Thoracic aorta (tissue), 2 donors: ENCODE results near the gene LAMB1. TPM values are rescaled to one million over a fixed set of nuclear protein-coding genes. Genes with fewer than 3 reads are reported as not detected.

ENCODE experiments used
- ATAC-seq: fragments of 150-250 bp; one replicate; pipeline ENCODE4 v1.8.0; 2017; ENCODE audit warnings: low read depth; ENCODE audit not compliant: insufficient number of reproducible peaks, low FRiP score
- DNase-seq: peaks from one replicate; pipeline ENCODE4 v3.0.0-alpha.2; 2020; ENCODE audit warnings: low spot score
- H3K27ac ChIP-seq, 2 donors: fragments of 200-600 bp; sonication (generic); 1 replicate in 1 of 2; 2 replicates in 1 of 2; pipeline ENCODE4 v1.5.1; 2016; ENCODE audit warnings: mild to moderate bottlenecking in 2 of 2, moderate library complexity in 2 of 2
- H3K27me3 ChIP-seq: fragments of 200-600 bp; sonication (generic); replicated peaks from 2 replicates; pipeline ENCODE4 v1.6.0; 2016; ENCODE audit warnings: mild to moderate bottlenecking; ENCODE audit not compliant: insufficient read depth
- H3K36me3 ChIP-seq: fragments of 200-600 bp; sonication (generic); one replicate; pipeline ENCODE4 v1.5.1; 2016
- H3K4me1 ChIP-seq, 2 donors: fragments of 200-600 bp; sonication (generic); 1 replicate in 1 of 2; 2 replicates in 1 of 2; pipeline versions ENCODE4 v1.5.1 to v1.6.0; 2016; ENCODE audit warnings: low read depth in 2 of 2, mild to moderate bottlenecking in 1 of 2; ENCODE audit not compliant: control insufficient read depth in 1 of 2
- H3K4me3 ChIP-seq: fragments of 200-600 bp; sonication (generic); 2 replicates; pipeline ENCODE4 v1.5.1; 2016; ENCODE audit warnings: mild to moderate bottlenecking
- H3K9me3 ChIP-seq: fragments of 200-600 bp; sonication (generic); 2 replicates; pipeline ENCODE4 v1.5.1; 2016
- total RNA-seq, 2 donors: library from RNA; depleted of rRNA; stranded (reverse); fragments of >200 nt; gene quantifications; one replicate each; pipeline versions ENCODE4 v1.1.0 to v1.2.3, GENCODE V29; 2016
- TF ChIP-seq, protein P1 (sequence below): fragments of 200-600 bp; sonication (generic); IDR thresholded peaks from one replicate; pipeline ENCODE4 v1.5.1; 2019; ENCODE audit warnings: antibody characterized with exemption

Gene LAMB1
- total RNA-seq, 2 donors from 2014 or later, result 144 to 296 TPM

- no peak for ATAC-seq
- Histone ChIP-seq H3K4me3 (no peak overlapping the region), H3K27me3 (no peaks in the 10 kb centered on the region), H3K27ac (no peak overlapping the region), H3K4me1 (peaks cover 17 to 34% of the 10 kb centered on the region in 2 donors), H3K9me3 (no peaks in the 10 kb centered on the region), H3K36me3 (peaks cover 7% of the 10 kb centered on the region)
- no peak for DNase-seq
- TF ChIP-seq, protein P1, sequence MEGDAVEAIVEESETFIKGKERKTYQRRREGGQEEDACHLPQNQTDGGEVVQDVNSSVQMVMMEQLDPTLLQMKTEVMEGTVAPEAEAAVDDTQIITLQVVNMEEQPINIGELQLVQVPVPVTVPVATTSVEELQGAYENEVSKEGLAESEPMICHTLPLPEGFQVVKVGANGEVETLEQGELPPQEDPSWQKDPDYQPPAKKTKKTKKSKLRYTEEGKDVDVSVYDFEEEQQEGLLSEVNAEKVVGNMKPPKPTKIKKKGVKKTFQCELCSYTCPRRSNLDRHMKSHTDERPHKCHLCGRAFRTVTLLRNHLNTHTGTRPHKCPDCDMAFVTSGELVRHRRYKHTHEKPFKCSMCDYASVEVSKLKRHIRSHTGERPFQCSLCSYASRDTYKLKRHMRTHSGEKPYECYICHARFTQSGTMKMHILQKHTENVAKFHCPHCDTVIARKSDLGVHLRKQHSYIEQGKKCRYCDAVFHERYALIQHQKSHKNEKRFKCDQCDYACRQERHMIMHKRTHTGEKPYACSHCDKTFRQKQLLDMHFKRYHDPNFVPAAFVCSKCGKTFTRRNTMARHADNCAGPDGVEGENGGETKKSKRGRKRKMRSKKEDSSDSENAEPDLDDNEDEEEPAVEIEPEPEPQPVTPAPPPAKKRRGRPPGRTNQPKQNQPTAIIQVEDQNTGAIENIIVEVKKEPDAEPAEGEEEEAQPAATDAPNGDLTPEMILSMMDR, result no peak
These were observed 66.6 kb downstream of the LAMB1 start for GRCh38 chr7:107936312-107936711.

DNA sequence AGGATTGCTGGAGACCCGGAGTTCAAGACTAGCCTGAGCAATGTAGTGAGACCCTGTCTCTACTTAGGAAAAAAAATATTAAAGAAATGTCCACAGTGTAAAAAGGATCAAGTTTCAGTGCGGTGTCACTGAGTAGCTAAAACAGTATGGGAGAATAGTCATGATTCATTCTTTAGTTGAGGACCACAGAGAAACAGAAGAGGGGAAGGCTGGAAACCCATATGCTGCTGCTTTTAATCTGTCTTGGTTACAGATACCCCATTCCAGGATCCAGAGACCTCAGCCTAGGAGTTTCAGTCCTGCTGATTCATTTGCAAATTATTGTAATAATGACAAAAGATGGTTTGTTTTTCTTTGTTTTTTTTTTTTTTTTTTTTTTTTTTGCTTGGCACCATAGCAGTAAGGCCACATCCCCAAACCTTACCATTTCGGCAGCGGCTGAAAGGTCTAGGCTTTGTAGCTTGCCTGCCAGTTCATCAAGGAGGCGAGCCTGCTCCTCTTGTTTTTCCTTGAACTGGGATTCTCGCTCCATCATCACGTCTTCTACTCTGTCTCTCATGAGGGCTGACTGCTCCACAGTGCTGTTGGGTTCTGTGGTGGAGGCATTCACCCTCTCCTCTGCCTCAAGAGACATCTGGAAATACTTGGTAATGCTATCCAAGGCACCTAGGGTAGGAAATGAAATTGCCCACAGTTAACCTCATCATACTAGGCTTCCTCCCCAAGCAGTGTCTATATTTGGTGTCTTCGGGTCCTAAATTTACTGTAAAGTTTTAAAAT, 67.8 kb downstream of the LAMB1 start:
- peaks cover 12% of the 10 kb centered on the region for H3K36me3 ChIP-seq

DNA sequence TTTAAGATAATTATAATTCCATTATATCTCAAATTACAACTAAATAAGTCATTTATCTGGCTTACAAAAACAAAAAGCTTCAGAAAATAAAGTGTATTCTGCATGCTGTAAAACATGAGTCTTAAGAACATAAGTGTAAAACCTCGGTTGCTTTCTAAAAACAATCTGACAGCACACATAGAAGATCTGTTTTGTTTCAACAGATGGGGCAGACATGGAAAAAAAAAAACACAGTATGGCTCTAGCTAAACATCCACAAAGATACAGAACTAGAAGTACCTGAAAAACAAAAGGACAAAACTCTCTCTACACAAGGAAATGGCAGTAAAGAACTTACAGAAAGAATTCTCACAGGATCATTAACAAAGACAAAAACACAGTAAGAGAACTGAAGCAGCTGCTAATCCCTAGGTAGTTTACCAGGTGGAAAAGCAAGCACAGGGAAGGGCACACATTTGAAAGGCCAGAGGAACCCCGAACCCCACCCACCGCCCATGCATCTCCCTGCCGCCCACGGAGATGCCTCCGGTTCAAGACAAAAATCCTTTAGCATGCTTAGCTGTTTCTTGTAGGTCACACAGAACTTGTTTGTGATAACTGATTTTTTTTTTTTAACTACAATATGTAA, 69.5 kb downstream of the LAMB1 start:
- peaks cover 2 to 10% of the 10 kb centered on the region in 2 donors for H3K4me1 ChIP-seq
- no peaks in the 10 kb centered on the region for H3K27me3 ChIP-seq
- TF ChIP-seq, protein P1, result no peak
- no peak for ATAC-seq
- no peaks in the 10 kb centered on the region for H3K9me3 ChIP-seq
- H3K36me3 ChIP-seq, result peaks cover 27% of the 10 kb centered on the region
- H3K4me3 ChIP-seq, result no peak overlapping the region
- DNase-seq, result no peak
- no peak overlapping the region for H3K27ac ChIP-seq

More for the DNA sequence above, 67.8 kb downstream of the LAMB1 start:
- H3K27me3 ChIP-seq, result no peaks in the 10 kb centered on the region
- no peak overlapping the region for H3K27ac ChIP-seq
- TF ChIP-seq, protein P1, result no peak
- no peaks in the 10 kb centered on the region for H3K9me3 ChIP-seq
- H3K4me3 ChIP-seq, result no peak overlapping the region
- ATAC-seq (no peak), DNase-seq (no peak)
- H3K4me1 ChIP-seq, result peaks cover 16 to 26% of the 10 kb centered on the region in 2 donors

DNA sequence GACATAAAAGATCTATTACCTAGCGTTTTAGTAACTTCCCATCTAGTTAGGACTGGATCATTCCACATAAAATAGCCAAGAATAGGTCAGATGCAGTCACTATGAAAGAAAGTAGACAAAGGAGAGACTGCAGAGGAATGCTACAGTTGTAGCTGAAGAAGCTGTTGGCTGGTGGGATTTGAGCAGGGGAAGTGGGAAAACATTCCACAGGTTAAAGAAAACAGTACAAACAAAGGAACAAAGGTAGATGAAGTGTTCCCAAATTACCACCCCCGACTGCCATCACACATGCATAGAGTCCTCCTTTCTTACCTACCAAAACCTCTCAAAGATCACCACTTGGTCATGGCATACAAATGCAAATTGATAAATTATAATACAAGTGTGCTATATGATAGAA, 70.2 kb downstream of the LAMB1 start:
- peaks cover 30% of the 10 kb centered on the region for H3K36me3 ChIP-seq
- no peak overlapping the region for H3K27ac ChIP-seq
- peaks cover 0 to 3% of the 10 kb centered on the region in 2 donors for H3K4me1 ChIP-seq
- no peaks in the 10 kb centered on the region for H3K9me3 ChIP-seq
- no peak for ATAC-seq
- TF ChIP-seq, protein P1, result no peak
- DNase-seq, result no peak
- no peak overlapping the region for H3K4me3 ChIP-seq
- H3K27me3 ChIP-seq, result no peaks in the 10 kb centered on the region

DNA sequence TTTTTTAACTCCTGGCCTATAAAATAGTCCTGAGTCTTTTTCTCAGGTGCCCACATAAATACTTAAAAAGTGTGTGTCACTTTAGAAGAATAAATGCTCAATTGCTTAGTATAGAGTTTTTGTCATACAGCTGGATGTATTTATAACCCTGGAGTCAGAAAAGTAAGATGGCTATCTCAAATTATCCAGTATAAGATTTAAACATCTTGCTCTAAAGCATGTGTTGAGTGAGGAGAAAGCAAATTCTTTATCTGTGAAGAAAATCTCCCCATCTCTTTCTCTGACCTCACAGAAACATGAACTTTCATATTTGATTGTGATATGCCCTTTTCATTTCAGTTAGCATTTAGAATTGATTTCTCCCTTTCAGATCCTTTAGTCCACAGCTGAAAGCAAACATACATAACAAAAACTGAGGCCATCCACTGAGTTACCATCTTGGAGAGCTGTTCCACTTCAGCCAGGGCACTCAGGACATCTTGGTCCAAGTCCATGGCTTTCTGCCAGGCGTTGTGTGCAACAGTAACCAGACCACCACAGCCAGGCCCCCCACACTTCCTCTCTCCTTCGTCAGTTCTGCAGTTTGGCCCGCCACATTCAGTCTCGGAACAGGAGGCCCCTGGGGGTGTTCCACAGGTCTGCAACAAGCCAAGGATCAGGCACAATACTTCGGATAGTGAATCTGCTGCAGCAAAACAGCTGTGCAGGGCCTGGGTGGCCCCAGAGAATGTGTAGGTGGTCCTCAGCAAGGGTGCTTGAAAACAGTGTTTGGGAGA, 71.0 kb downstream of the LAMB1 start:
- no peak for DNase-seq
- H3K36me3 ChIP-seq, result peaks cover 36% of the 10 kb centered on the region
- H3K4me3 ChIP-seq, result no peak overlapping the region
- ATAC-seq, result no peak
- no peaks in the 10 kb centered on the region for H3K4me1 ChIP-seq
- no peaks in the 10 kb centered on the region for H3K27me3 ChIP-seq
- no peaks in the 10 kb centered on the region for H3K9me3 ChIP-seq
- TF ChIP-seq, protein P1, result no peak
- no peak overlapping the region for H3K27ac ChIP-seq
